Duodenal mucosa (tissue), 2 donors: ENCODE data around the gene SP3.

Source experiments
- H3K27ac ChIP-seq: one replicate; pipeline ENCODE4 v1.7.0; 2013; ENCODE audit warnings: low read depth, low read length
- H3K27me3 ChIP-seq, 2 donors: one replicate each; pipeline ENCODE4 v1.7.0; 2013; ENCODE audit warnings: low read length in 2 of 2, control low read depth in 1 of 2; ENCODE audit not compliant: insufficient read depth in 2 of 2, control insufficient read depth in 1 of 2
- H3K36me3 ChIP-seq, 2 donors: one replicate each; pipeline ENCODE4 v1.7.0; 2013; ENCODE audit warnings: low read length in 2 of 2, control low read depth in 1 of 2; ENCODE audit not compliant: insufficient read depth in 2 of 2, control insufficient read depth in 1 of 2
- H3K4me1 ChIP-seq, 2 donors: one replicate each; pipeline ENCODE4 v1.7.0; 2013; ENCODE audit warnings: low read length in 2 of 2, control low read depth in 1 of 2; ENCODE audit not compliant: insufficient read depth in 2 of 2, control insufficient read depth in 1 of 2
- H3K4me3 ChIP-seq, 2 donors: one replicate each; pipeline ENCODE4 v1.7.0; 2013; ENCODE audit warnings: low read length in 2 of 2, low read depth in 1 of 2
- H3K9ac ChIP-seq, 2 donors: one replicate each; pipeline ENCODE4 v1.7.0; 2013; ENCODE audit warnings: low read length in 2 of 2, low read depth in 1 of 2
- H3K9me3 ChIP-seq, 2 donors: one replicate each; pipeline ENCODE4 v1.7.0; 2013; ENCODE audit warnings: low read length in 2 of 2, control low read depth in 1 of 2; ENCODE audit not compliant: control insufficient read depth in 1 of 2

The SP3 gene

GRCh38 chr2:173984866-173985604 is 19.9 kb upstream of the SP3 start:
- Histone ChIP-seq H3K4me3 (no peak overlapping the region), H3K36me3 (no peaks in the 10 kb centered on the region), H3K27me3 (no peaks in the 10 kb centered on the region), H3K9me3 (no peaks in the 10 kb centered on the region), H3K4me1 (peaks cover 16 to 24% of the 10 kb centered on the region in 2 donors), H3K9ac (no peak overlapping the region), H3K27ac (no peak overlapping the region)

GRCh38 chr2:173983391-173983871 is 18.3 kb upstream of the SP3 start:
- Histone ChIP-seq H3K4me1 (peaks cover 16 to 24% of the 10 kb centered on the region in 2 donors), H3K9ac (no peak overlapping the region), H3K27me3 (no peaks in the 10 kb centered on the region), H3K36me3 (no peaks in the 10 kb centered on the region), H3K9me3 (no peaks in the 10 kb centered on the region), H3K27ac (no peak overlapping the region), H3K4me3 (no peak overlapping the region)

GRCh38 chr2:173982918-173983317 is 17.7 kb upstream of the SP3 start:
- H3K36me3 ChIP-seq: no peaks in the 10 kb centered on the region
- no peaks in the 10 kb centered on the region for H3K27me3 ChIP-seq
- H3K9me3 ChIP-seq: no peaks in the 10 kb centered on the region
- no peak overlapping the region for H3K9ac ChIP-seq
- H3K4me1 ChIP-seq: peaks cover 16 to 24% of the 10 kb centered on the region in 2 donors
- H3K4me3 ChIP-seq: no peak overlapping the region
- no peak overlapping the region for H3K27ac ChIP-seq

GRCh38 chr2:173982182-173982714 is 17.1 kb upstream of the SP3 start:
- Histone ChIP-seq H3K9me3 (no peaks in the 10 kb centered on the region), H3K4me1 (peaks cover 16 to 24% of the 10 kb centered on the region in 2 donors), H3K27me3 (no peaks in the 10 kb centered on the region), H3K9ac (no peak overlapping the region), H3K36me3 (no peaks in the 10 kb centered on the region), H3K4me3 (no peak overlapping the region), H3K27ac (no peak overlapping the region)

GRCh38 chr2:173981520-173981919 is 16.3 kb upstream of the SP3 start:
- Histone ChIP-seq H3K36me3 (no peaks in the 10 kb centered on the region), H3K27me3 (no peaks in the 10 kb centered on the region), H3K4me1 (peaks cover 15 to 17% of the 10 kb centered on the region in 2 donors), H3K27ac (no peak overlapping the region), H3K4me3 (no peak overlapping the region), H3K9me3 (no peaks in the 10 kb centered on the region), H3K9ac (no peak overlapping the region)

GRCh38 chr2:173979751-173980351 is 14.7 kb upstream of the SP3 start:
- Histone ChIP-seq H3K9ac (no peak overlapping the region), H3K9me3 (no peaks in the 10 kb centered on the region), H3K27ac (no peak overlapping the region), H3K4me1 (no peaks in the 10 kb centered on the region), H3K27me3 (no peaks in the 10 kb centered on the region), H3K36me3 (no peaks in the 10 kb centered on the region), H3K4me3 (no peak overlapping the region)

- Histone ChIP-seq H3K27me3 (no peaks in the 10 kb centered on the region), H3K4me3 (no peak overlapping the region), H3K9me3 (no peaks in the 10 kb centered on the region), H3K4me1 (no peaks in the 10 kb centered on the region), H3K27ac (no peak overlapping the region), H3K9ac (no peak overlapping the region), H3K36me3 (no peaks in the 10 kb centered on the region)
These were observed 13.3 kb upstream of the SP3 start for GRCh38 chr2:173978447-173978846.

- no peaks in the 10 kb centered on the region for H3K9me3 ChIP-seq
- H3K27ac ChIP-seq: no peak overlapping the region
- H3K4me1 ChIP-seq: no peaks in the 10 kb centered on the region
- no peaks in the 10 kb centered on the region for H3K27me3 ChIP-seq
- no peak overlapping the region for H3K4me3 ChIP-seq
- no peaks in the 10 kb centered on the region for H3K36me3 ChIP-seq
- H3K9ac ChIP-seq: no peak overlapping the region
These were observed 7.5 kb upstream of the SP3 start for GRCh38 chr2:173972636-173973035.

GRCh38 chr2:173972165-173972564 is 7.0 kb upstream of the SP3 start:
- H3K36me3 ChIP-seq: no peaks in the 10 kb centered on the region
- H3K4me3 ChIP-seq: no peak overlapping the region
- H3K4me1 ChIP-seq: peaks cover under 1 to 3% of the 10 kb centered on the region in 2 donors
- no peaks in the 10 kb centered on the region for H3K27me3 ChIP-seq
- no peaks in the 10 kb centered on the region for H3K9me3 ChIP-seq
- no peak overlapping the region for H3K9ac ChIP-seq
- no peak overlapping the region for H3K27ac ChIP-seq

- no peaks in the 10 kb centered on the region for H3K9me3 ChIP-seq
- peaks cover 12 to 13% of the 10 kb centered on the region in 2 donors for H3K4me1 ChIP-seq
- H3K27me3 ChIP-seq: no peaks in the 10 kb centered on the region
- H3K9ac ChIP-seq: no peak overlapping the region
- no peaks in the 10 kb centered on the region for H3K36me3 ChIP-seq
- H3K4me3 ChIP-seq: no peak overlapping the region
- no peak overlapping the region for H3K27ac ChIP-seq
These were observed 5.3 kb upstream of the SP3 start for GRCh38 chr2:173970516-173970924.
